ENCODE results near the gene WDR5.
A peak's percentile ranks its signal among the peaks of the same experiment; 100 is the strongest.

The WDR5 gene

GRCh38 chr9:134170532-134171315 lies 34.8 kb downstream of the WDR5 start:
- no peak overlapping the region for H3K4me3 ChIP-seq (ENCODE audit: low read length)

DNA sequence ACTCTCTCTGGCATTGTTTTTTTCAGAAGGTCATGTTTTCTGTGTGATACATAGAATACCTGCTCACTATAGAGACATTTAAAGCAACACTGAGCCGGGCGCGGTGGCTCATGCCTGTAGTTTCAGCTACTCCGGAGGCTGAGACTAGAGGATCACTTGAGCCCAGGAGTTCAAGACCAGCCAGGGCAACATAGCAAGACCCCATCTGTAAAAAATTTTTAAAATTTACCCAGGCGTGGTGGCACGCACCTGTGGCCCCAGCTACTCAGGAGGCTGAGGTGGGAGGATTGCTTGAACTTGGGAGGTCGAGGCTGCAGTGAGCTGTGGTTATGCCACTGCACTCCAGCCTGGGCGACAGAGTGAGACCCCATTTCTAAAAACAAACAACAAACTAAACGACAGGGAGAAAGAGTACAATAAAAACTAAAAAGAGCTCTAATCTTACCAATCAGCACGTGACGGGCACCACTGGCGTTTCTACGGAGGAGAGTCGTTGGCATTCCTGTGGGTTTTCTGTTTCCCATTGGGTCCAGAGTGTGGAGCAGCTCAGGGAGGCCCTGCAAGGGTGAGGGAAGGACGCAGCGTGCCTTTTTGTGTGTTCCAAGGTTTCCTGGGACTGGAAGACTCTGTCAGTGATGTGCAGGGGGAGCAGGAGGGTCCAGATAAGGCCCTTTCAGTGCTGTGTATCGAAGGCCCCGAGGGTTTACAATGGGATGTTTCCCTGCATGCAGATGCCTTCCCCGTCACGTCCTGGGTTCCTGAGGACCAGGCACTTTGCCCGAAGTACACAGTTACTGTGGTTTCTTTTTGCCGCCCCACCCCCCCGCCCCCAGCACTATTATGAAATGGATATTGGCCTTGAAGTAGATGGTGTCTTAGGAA lies 35.7 kb downstream of the WDR5 start:
- no peak overlapping the region for H3K4me3 ChIP-seq (ENCODE audit: low read length)
- peaks cover 40% of the 10 kb centered on the region for H3K4me1 ChIP-seq (ENCODE audit: control insufficient read depth, insufficient read depth, low read length)
- no peaks in the 10 kb centered on the region for H3K36me3 ChIP-seq (ENCODE audit: control insufficient read depth, insufficient read depth, low read length, severe bottlenecking)
- no peak overlapping the region for H3K9ac ChIP-seq (ENCODE audit: low read length)
- no peaks in the 10 kb centered on the region for H3K9me3 ChIP-seq (ENCODE audit: control insufficient read depth, low read length)
- peaks cover 12% of the 10 kb centered on the region for H3K27me3 ChIP-seq (replicated peaks; ENCODE audit: control insufficient read depth, insufficient read depth, low read length)
- peak; percentile 88 for DNase-seq (ENCODE audit: low read depth)

More at GRCh38 chr9:134170532-134171315, 34.8 kb downstream of the WDR5 start:
- peaks cover 5% of the 10 kb centered on the region for H3K36me3 ChIP-seq (ENCODE audit: control insufficient read depth, insufficient read depth, low read length, severe bottlenecking)
- H3K27me3 ChIP-seq (replicated peaks; ENCODE audit: control insufficient read depth, insufficient read depth, low read length), result peaks cover 7% of the 10 kb centered on the region
- DNase-seq (ENCODE audit: low read depth), result no peak
- H3K9me3 ChIP-seq (ENCODE audit: control insufficient read depth, low read length), result no peaks in the 10 kb centered on the region
- H3K4me1 ChIP-seq (ENCODE audit: control insufficient read depth, insufficient read depth, low read length), result peaks cover 31% of the 10 kb centered on the region
- no peak overlapping the region for H3K9ac ChIP-seq (ENCODE audit: low read length)

- H3K36me3 ChIP-seq (ENCODE audit: control insufficient read depth, insufficient read depth, low read length, severe bottlenecking), result no peaks in the 10 kb centered on the region
- no peak for DNase-seq (ENCODE audit: low read depth)
- peak overlapping the region; percentile 84 for H3K9ac ChIP-seq (ENCODE audit: low read length)
- peaks cover 40% of the 10 kb centered on the region for H3K4me1 ChIP-seq (ENCODE audit: control insufficient read depth, insufficient read depth, low read length)
- peaks cover 14% of the 10 kb centered on the region for H3K27me3 ChIP-seq (replicated peaks; ENCODE audit: control insufficient read depth, insufficient read depth, low read length)
- H3K4me3 ChIP-seq (ENCODE audit: low read length), result peak overlapping the region; percentile 55
- H3K9me3 ChIP-seq (ENCODE audit: control insufficient read depth, low read length), result no peaks in the 10 kb centered on the region
Observed at GRCh38 chr9:134172198-134173126, 36.6 kb downstream of the WDR5 start.

DNA sequence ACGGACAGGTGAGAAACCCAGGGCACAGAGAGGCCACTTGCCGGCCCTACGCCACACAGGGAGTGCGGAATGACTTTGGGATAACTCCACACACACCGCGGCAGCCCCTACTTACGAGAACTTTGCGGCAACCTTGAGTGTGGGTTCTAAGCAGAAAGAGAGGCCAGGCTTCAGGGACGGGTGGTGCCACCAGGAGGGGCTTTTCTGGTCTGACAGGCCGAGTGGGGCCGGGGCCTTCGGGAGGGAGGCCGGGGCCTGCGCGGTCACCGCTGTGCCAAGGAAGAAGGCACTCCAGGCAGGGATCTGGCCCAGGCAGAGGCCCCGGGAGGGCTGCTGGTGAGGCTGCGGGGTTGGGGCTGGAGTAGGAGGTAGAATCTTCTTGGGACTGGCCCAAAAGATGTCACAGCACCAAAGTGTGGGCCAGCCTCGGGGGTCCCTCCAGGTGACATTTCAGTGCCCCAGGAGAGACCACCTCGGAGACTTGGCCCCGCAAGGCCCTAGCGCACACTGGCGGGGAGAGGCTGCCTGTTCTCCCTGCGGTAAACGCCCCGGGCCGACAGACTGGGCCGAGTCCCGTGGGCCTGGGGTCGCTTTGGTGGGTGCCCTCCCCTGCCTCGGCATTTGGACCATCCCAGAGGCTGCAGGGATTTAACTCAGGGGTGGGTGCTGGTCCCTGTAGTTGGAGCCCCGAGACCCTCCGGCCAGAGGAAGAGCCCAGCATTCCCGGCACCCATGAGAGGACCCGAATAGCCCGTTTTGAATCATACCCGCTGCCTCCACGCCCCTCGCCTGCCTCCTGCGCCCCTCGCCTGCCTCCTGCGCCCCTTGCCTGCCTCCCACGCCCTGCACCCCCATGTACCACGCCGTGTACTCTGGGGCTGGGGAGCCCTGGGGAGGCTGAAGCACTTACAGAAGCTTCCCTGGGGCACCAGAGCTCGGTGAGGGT lies 37.5 kb downstream of the WDR5 start:
- H3K4me1 ChIP-seq (ENCODE audit: control insufficient read depth, insufficient read depth, low read length), result peaks cover 45% of the 10 kb centered on the region
- H3K9me3 ChIP-seq (ENCODE audit: control insufficient read depth, low read length), result no peaks in the 10 kb centered on the region
- H3K36me3 ChIP-seq (ENCODE audit: control insufficient read depth, insufficient read depth, low read length, severe bottlenecking), result no peaks in the 10 kb centered on the region
- peak overlapping the region; percentile 84 for H3K9ac ChIP-seq (ENCODE audit: low read length)
- no peak for DNase-seq (ENCODE audit: low read depth)
- no peak overlapping the region for H3K4me3 ChIP-seq (ENCODE audit: low read length)
- H3K27me3 ChIP-seq (replicated peaks; ENCODE audit: control insufficient read depth, insufficient read depth, low read length), result peaks cover 14% of the 10 kb centered on the region

- Histone ChIP-seq H3K4me3 (ENCODE audit: low read length) (no peak overlapping the region), H3K4me1 (ENCODE audit: control insufficient read depth, insufficient read depth, low read length) (peaks cover 49% of the 10 kb centered on the region), H3K9me3 (ENCODE audit: control insufficient read depth, low read length) (no peaks in the 10 kb centered on the region), H3K9ac (ENCODE audit: low read length) (peak overlapping the region; percentile 46), H3K36me3 (ENCODE audit: control insufficient read depth, insufficient read depth, low read length, severe bottlenecking) (no peaks in the 10 kb centered on the region), H3K27me3 (replicated peaks; ENCODE audit: control insufficient read depth, insufficient read depth, low read length) (peaks cover 14% of the 10 kb centered on the region)
- no peak for DNase-seq (ENCODE audit: low read depth)
Observed at GRCh38 chr9:134174073-134174449, 38.2 kb downstream of the WDR5 start.

- H3K4me1 ChIP-seq (ENCODE audit: control insufficient read depth, insufficient read depth, low read length), result peaks cover 56% of the 10 kb centered on the region
- H3K27me3 ChIP-seq (replicated peaks; ENCODE audit: control insufficient read depth, insufficient read depth, low read length), result peaks cover 17% of the 10 kb centered on the region
- H3K9ac ChIP-seq (ENCODE audit: low read length), result peak overlapping the region; percentile 46
- DNase-seq (ENCODE audit: low read depth), result no peak
- no peaks in the 10 kb centered on the region for H3K9me3 ChIP-seq (ENCODE audit: control insufficient read depth, low read length)
- H3K36me3 ChIP-seq (ENCODE audit: control insufficient read depth, insufficient read depth, low read length, severe bottlenecking), result no peaks in the 10 kb centered on the region
- no peak overlapping the region for H3K4me3 ChIP-seq (ENCODE audit: low read length)
Observed at GRCh38 chr9:134174526-134175290, 38.8 kb downstream of the WDR5 start.

GRCh38 chr9:134175291-134175807 lies 39.5 kb downstream of the WDR5 start:
- peaks cover 17% of the 10 kb centered on the region for H3K27me3 ChIP-seq (replicated peaks; ENCODE audit: control insufficient read depth, insufficient read depth, low read length)
- H3K36me3 ChIP-seq (ENCODE audit: control insufficient read depth, insufficient read depth, low read length, severe bottlenecking), result no peaks in the 10 kb centered on the region
- H3K9me3 ChIP-seq (ENCODE audit: control insufficient read depth, low read length), result no peaks in the 10 kb centered on the region
- no peak overlapping the region for H3K4me3 ChIP-seq (ENCODE audit: low read length)
- H3K9ac ChIP-seq (ENCODE audit: low read length), result no peak overlapping the region
- peaks cover 57% of the 10 kb centered on the region for H3K4me1 ChIP-seq (ENCODE audit: control insufficient read depth, insufficient read depth, low read length)
- no peak for DNase-seq (ENCODE audit: low read depth)

GRCh38 chr9:134175808-134176598 lies 40.1 kb downstream of the WDR5 start:
- H3K4me1 ChIP-seq (ENCODE audit: control insufficient read depth, insufficient read depth, low read length), result peaks cover 57% of the 10 kb centered on the region
- peaks cover 17% of the 10 kb centered on the region for H3K27me3 ChIP-seq (replicated peaks; ENCODE audit: control insufficient read depth, insufficient read depth, low read length)
- no peaks in the 10 kb centered on the region for H3K9me3 ChIP-seq (ENCODE audit: control insufficient read depth, low read length)
- no peaks in the 10 kb centered on the region for H3K36me3 ChIP-seq (ENCODE audit: control insufficient read depth, insufficient read depth, low read length, severe bottlenecking)
- H3K9ac ChIP-seq (ENCODE audit: low read length), result no peak overlapping the region
- no peak overlapping the region for H3K4me3 ChIP-seq (ENCODE audit: low read length)
- no peak for DNase-seq (ENCODE audit: low read depth)

- H3K9ac ChIP-seq (ENCODE audit: low read length), result no peak overlapping the region
- no peak overlapping the region for H3K4me3 ChIP-seq (ENCODE audit: low read length)
- H3K4me1 ChIP-seq (ENCODE audit: control insufficient read depth, insufficient read depth, low read length), result peaks cover 57% of the 10 kb centered on the region
- DNase-seq (ENCODE audit: low read depth), result no peak
- H3K27me3 ChIP-seq (replicated peaks; ENCODE audit: control insufficient read depth, insufficient read depth, low read length), result peaks cover 17% of the 10 kb centered on the region
- no peaks in the 10 kb centered on the region for H3K36me3 ChIP-seq (ENCODE audit: control insufficient read depth, insufficient read depth, low read length, severe bottlenecking)
- no peaks in the 10 kb centered on the region for H3K9me3 ChIP-seq (ENCODE audit: control insufficient read depth, low read length)
Observed at GRCh38 chr9:134176599-134176968, 40.7 kb downstream of the WDR5 start.

All from adipocyte (in vitro differentiated cells).